DMS153 treated with DMSO at 0.1 percent for 48 hours (cell line): ENCODE data around the gene MC5R.

Experiments
- DNase-seq: peaks from one replicate; lab custom pipeline; 2025; ENCODE audit not compliant: unreplicated experiment; lab: John Stamatoyannopoulos, UW

The MC5R gene

DNA sequence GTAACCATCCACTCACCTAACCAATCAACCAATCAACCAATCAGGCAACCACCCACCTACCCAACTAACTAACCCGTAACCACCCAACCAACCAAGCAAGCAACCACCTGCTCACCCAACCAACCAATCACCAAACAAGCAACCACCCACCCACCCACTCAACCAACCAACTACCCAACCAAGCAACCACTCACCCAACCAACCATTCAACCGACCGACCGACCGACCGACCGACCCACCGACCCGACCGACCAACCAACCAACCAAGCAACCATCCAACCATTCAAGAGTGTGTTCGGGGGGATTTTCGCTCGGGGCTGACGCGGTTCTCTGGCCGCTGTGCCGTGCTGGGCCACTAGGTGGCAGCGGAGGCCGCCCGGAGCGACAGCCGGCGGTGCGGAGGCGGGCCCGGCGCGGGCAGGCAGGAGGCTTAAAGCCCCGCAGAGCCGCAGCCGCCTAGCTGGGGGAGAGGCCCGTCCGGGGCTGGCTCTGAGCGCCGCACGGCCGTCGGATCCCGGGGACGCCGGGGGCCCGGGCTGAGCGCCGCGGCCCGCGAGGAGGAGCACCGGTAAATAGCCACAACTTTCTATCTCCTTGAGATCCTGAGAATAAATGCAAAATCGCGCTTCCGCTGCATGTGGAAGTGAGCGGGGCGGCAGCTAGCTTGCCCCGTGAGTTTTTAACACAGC is at the start of gene MC5R:
Gene MC5R, plus strand, starts transcription at position 443 of the 689 bp plus-strand sequence. CDS start 1,617 bp downstream, outside the sequence.
- DNase-seq: no peak

DNA sequence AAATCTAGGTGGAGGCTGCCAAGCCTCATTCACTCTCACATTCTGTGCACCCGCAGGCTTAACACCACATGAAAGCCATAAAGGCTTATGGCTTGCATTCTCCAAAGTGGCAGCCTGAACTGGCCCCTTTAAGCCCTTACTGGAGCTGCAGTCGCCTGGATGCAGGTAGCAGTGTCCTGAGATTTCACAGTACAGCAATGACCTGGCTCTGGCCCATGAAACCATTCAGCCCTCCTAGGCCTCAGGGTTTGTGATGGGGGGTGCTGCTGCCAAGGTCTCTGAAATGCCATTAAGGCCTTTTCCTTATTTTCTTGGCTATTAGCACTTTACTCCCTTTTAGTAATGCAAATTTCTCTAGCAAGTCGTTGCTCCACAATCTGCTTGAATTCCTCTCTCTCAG is 48.9 kb upstream of the MC5R start:
- no peak for DNase-seq

DNA sequence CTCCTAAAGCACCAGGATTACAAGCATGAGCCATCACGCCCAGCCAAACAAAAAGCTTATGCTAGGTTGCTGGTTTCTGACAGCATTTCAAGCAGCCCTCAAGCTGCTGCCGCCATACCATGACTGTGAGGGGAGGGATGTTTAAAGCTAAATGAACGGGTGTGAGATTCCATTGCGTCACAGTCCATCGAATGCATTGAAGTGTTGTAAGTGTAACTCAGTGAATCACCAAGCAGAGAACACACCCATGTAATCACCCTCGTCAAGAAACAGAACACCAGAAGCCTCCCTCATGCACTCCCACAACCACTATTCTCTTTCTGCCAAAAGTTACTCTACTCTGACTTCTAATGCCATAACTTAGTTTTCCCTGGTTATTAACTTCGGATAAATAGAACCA is 32.8 kb upstream of the MC5R start:
- DNase-seq: no peak

DNA sequence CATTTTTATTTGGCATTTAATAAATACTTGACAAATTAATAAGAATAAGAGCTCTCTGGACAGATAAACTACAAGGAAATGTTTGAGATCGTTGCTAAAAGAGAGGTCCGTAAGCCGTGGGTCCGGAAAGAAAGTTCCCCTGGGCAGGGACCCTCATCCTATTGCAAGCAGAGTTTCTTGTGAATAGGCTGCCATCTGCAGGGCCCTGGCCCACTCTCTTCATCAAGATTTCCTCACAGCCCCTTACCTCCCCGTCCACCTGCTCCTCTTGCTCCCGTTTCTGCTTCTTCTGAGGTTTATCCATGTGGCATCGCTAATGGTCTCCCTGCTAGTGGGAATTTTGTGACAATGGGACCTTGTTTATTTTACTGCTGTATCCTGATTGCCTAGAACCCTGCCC is 30.1 kb upstream of the MC5R start:
- DNase-seq: no peak

DNA sequence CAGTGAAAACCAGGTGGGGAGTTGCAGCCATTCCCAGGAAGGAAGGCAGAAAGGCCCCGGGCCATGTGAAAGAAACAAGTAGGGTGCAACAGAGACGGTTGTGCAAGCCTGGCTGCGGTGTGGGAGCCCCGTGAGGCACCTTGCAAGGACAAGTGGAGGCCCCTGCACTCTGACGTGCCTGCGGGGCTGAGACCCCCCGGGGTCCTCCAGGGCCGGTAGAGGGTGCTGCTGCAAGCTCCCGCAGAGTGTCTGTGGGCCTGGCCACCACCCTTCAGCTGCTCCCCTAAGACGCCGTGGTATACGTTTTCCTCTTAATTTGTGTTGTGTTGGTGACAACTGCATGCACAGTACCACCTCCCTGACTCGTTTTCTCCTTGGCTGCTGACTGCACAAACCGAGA is 27.4 kb upstream of the MC5R start:
- DNase-seq: no peak

DNA sequence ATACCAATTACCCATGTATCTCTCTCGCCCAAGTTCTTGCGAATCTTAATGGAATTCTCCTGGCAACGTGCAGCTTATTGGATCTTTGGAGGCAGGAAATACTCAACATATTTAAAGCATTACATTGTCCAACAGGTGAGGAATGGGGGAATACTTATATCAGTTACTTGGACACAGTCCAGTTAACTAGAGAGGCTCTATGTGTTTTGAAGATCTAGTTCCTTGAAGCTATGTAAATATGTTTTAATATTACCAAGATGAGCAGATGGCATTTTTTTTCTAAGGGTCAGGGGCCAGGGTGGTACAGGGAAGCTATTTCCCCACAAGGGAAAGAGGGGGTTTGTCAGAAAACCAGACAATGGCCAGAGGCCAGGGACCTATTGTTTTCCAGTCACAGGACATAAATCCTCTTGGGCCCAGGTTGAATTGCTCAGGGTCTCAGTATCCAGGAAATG is 26.8 kb upstream of the MC5R start:
- DNase-seq: no peak

DNA sequence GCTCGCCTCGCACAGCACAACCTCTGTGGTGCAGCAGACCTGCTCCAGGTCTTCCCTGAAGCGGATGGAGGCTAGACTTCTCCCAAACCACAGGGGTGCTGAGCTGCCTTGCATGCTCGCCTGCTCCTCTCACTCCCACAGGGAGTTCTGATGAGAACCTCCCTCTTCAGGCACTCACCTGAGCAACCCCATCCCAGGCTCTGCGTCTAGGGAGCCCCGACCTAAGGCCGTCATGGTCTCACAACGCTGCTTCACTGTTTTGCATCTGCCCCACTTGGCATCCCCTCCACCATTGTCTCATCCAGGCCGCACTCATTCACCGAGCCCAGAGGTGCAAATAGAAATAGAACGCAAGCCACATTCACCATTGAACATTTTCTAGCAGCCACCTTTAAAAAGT is 24.6 kb upstream of the MC5R start:
- no peak for DNase-seq

DNA sequence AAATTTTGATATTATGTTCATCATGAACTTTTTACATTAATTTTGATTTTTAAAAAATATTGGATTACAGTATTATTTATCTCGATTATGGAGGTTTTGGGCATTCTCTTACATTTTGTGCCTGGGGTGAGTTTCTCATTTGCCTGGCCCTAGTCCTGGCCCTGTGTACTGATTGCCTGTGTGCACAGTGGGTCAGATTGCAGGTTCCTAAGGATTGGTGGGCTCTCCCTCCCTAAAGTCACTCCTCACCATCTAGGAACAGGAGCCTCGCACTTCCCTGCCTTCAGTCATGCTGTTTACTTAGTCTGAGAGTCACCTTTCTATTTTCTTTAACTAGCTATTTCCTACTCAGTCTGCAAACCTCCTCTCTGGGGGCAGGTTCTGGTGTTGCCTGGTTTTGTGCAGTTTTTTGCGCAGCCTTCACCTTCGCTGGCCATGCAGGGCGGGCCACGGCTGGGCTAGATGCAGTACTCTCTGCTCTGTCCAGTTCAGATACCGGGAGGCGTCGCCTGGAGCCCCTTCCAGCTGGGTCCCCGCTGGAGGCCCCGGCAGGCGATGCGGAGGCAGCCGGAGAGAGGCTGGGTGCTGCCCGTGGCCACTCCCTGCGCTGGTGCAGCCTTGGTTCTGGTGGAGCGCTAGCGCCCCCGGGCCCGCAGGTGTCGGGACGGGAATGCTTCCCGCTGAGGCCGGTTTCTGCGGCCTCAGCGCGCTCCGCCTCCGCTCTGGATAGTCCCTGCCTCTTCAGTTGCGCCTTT is 23.3 kb upstream of the MC5R start:
- no peak for DNase-seq

DNA sequence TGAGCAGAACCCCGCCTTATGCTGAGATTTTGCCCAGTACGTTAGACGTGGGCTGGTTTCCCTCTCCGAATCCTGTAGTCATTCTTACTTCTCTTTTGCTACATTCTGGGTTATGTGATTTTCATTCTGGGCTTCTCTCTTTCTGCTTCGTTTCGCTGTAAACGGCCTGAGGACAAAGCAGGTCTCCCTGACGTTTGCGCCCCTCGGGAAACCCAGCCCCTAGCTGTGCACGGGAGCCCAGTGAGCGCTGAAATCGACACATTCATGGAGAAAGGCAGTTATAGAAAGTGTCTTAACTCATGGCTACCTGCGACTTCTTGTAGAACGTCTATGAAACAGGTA is 22.7 kb upstream of the MC5R start:
- DNase-seq: no peak

DNA sequence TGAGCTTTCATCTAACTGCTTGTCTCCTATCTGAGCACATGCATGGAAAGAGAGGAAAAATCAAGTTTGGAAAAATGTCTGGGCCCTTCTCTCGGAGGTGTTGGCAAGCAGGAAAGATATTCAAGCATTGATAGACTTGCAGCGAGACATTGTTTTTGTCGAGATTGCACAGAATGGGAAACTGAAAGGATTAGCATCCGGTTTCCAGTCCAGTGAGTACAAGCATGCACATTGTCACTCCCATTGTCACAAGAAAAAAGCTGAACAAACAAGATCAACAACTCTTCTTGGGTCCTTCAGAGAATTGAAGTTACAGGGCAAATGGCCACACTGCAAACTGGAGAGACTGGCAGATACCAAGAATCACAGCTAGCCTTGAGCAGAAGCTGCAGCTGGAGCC is 19.6 kb upstream of the MC5R start:
- no peak for DNase-seq

DNA sequence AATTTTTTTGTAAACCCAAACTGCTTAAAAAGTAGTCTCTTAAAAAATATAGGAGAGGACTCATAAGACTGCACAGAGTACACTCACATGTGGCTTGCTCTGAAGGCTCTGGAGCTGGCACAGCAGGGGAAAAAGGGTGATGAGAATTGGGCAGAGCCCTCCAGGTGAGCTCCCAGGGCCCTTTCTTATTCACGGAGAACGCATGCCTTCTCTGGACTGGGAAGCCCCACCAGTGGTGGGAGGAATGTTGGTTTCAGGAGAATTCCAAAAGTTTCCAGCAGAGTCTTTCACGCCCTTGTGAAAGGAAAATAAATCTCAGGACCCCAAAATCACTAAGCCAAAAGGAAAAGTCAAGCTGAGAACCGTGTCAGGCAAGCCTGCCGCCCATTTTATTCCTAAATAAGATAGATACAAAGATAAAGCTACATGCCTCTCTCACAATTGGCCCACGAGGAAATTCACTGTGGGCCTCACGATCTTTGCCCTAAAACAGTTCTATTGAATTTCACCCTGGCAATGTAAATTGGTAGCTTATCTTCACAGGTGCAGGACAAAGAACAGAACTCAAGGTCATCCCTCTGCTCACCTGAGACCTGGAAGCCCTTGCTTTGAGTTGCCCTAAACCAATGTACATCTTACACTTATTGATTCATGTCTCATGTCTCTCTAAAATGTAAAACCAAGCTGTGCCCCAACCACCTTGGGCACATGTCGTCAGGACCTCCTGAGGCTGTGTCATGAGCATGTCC is 15.5 kb upstream of the MC5R start:
- DNase-seq: no peak

DNA sequence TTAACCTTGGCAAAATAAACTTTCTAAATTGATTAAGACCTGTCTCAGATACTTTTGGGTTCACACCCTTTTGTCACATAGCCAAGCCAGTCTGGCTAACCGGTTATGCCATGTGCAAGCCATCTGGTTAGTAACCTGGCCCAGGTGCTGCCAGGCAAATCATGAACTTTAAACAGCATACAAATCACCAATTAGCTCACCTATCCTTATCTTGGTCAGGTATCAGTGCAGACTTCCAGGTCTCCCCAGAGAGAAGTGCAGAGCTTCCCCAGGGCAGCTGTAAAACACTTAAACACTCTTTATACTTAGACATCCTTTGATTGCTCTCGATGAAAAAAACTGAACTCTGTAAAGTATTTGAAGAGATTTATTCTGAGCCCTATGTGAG is 14.9 kb upstream of the MC5R start:
- no peak for DNase-seq

DNA sequence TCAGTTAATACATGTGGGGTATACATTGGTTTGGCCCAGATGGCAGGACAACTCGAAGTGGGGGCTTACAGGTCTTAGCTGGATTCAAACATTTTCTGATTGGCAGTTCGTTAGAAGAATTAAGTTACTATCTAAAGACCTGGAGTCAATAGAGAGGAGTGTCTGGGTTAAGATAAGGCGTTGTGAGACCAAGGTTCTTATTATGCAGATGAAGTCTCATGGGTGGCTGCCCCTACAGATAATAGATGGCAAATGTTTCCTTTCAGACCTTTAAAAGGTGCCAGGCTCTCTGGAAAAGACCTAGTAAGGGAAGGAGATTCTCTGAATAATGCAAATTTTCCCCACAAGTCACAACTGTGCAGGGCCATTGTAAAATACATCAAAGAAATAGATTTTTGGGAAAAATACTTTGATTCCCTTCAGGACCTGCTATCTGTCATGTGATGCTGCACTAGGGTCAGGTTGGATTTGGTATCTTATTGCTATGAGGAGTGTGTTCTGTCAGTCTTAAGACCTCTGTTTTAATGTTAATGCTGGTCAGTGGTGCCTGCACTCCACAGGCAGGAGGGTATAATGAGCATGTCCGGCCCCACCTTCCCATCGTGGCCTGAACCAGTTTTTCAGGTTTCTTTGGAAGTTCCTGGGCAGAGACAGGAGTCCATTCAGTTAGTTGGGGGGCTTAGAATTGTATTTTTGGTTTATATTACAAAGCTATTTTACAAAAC is 14.3 kb upstream of the MC5R start:
- no peak for DNase-seq

DNA sequence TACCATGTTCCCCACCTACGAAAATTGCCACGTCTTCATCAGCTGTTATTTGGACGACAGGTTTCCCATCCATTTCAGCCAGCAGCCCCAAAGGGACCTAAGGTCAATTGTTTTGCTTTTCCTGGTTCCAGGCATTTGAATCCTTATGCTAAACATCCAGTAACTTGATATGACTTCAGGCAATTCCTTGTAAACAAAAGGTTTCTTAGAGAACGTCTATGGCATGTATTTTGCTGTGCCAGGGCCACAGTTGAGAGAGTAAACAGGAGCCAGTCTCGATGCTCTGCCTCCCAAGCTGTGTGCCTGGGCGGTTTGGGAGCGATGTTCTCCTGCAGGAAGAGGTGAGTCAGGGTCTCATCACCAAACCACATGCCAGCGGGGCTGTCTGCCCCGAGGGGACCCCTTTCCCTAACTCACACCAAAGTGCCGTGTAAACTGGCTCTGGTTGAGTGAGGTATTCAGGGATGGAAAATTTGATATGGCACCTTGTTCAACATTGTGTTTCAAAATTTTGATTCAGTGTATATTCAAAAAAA is 12.9 kb upstream of the MC5R start:
- no peak for DNase-seq

DNA sequence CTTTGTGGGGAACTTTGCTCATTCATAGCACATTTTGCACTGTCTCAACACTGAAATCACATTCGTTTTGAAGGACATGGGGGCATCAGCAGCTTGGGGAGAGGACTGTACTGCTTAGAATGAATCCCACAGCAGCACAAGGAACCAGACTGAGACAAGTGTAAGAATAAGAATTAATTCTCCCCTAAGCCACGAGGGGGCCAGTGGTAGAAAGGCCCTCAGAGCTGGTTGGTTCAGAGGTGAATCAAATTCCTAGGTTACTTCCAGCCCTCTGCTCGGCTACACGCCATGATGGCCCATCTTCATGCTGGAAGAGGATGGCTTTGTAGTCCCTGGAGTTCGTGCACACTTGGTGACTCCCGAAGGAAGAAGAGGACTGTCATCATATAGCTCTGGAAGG is 12.0 kb upstream of the MC5R start:
- DNase-seq: no peak

DNA sequence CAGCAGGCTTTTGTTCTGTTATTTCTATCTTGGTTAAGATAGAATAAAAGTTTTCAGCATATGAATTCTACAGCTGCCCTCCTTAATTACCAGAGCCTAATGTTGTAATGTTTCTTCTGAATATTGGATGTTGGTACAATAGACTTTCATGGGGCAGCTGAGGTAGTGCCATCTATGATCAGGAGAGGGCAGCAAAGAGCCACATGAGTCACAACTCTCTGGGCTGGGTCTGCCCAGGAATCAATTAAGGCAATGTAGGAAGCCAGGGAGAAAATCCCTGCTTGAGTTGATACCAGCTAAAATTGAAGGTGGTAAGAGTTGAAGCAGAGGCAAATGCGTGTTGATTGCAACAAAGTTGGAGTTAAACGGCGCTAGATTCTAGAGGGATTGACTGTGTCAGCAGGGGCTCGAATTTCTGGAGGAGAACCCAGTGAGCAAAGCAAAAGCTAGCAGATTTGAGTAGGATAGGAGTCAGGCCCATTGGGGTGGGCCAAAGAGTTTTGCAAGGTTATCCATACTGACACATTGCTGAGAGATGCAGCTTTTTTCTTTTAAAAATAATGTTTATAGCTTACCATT is 10.6 kb upstream of the MC5R start:
- no peak for DNase-seq

DNA sequence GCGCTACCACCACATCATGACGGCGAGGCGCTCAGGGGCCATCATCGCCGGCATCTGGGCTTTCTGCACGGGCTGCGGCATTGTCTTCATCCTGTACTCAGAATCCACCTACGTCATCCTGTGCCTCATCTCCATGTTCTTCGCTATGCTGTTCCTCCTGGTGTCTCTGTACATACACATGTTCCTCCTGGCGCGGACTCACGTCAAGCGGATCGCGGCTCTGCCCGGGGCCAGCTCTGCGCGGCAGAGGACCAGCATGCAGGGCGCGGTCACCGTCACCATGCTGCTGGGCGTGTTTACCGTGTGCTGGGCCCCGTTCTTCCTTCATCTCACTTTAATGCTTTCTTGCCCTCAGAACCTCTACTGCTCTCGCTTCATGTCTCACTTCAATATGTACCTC is 2.3 kb downstream of the MC5R start:
- no peak for DNase-seq

DNA sequence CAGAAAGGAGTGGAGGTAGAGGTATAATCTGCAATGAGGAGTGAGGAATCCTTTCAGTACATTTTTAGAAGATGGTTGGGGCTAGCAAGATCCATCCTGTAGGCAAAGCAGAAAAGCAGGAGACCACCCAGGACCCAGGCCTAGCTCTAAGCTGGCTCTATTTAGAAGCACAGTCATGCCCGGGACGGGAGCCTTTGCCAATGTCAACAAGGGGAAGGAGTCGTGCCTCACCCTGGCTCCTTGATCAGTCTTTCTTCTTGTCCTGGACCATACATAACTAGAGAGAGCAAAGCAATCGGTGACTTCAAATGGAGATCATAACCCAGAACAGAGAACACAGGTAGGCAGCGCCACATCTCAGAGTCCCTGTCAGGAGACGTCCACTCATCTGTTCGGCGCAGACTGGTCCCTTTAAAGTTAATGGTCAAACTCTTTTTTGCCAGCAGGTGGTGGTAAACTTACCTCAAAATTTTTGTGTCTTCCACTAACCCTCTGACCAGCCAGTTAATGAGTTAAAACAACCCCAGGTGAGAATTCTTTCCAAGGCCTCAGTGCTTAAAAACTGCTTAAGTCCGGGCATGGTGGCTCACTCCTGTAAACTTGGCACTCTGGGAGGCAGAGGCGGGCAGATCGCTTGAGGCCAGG is 8.0 kb downstream of the MC5R start:
- no peak for DNase-seq

DNA sequence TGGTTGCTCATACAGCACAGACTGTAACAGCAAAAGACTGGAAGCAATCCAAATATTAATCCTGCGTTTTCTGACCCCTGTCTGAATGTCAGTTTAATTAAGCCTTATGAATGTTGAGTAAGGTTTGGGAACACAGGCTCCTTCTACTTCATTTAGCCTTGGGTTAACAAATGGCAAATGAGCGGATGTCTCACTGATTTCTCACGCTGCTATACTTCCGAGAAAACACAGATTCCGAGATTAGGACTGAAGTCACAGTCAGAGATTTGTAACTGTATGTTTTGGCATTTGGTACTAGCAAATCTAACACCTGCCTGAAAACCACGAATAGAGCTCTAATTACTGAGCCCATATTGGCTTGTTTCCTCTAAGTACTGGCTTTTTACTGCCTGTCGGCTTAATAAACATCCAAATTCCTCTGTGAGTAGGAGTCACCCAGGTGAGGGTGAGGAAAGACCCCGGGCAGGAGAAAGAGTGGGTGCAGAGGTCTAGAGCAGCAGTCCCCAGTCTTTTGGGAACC is 10.6 kb downstream of the MC5R start:
- no peak for DNase-seq

DNA sequence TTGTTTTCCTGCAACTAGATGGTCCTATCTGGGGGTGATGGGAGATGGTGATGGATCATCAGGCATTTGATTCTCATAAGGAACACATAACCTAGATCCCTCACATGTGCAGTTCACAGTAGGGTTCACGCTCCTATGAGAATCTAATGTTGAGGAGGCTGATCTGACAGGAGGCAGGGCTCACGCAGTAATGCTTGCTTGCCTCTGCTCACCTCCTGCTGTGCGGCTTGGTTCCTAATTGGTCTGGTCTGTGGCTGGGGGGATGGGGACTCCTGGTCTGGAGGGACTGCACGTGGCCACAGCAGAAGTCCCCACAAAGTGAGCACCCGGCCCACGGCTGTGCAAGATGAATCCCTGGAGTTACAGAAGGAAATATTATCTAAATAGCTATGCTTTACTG is 11.3 kb downstream of the MC5R start:
- no peak for DNase-seq
